GM21825 (cell line): Measurements from ENCODE around the gene PITPNM1.
"Not testable (repeated sequence)": the region's sequence is repeated elsewhere in the genome, so short reads cannot be mapped to it uniquely, and the experiment has no call there.

Source experiments
- ATAC-seq: cut with Tn5 transposase; IDR thresholded peaks from one replicate; pipeline ENCODE4 v1.9.1; 2021; ENCODE audit warnings: mild to moderate bottlenecking, moderate library complexity; ENCODE audit not compliant: unreplicated experiment

Gene PITPNM1

GRCh38 chr11:67523556-67524479 lies 18.7 kb upstream of the PITPNM1 start:
- ATAC-seq: no peak

- no peak for ATAC-seq
Measured at GRCh38 chr11:67522844-67523555, 17.8 kb upstream of the PITPNM1 start, which contains the start of gene CABP2. TSS of gene CABP2 (minus strand) at chr11:67523446. CDS start at chr11:67523326, 120 bp downstream.

GRCh38 chr11:67522338-67522737 lies 17.2 kb upstream of the PITPNM1 start:
- ATAC-seq: no peak

DNA sequence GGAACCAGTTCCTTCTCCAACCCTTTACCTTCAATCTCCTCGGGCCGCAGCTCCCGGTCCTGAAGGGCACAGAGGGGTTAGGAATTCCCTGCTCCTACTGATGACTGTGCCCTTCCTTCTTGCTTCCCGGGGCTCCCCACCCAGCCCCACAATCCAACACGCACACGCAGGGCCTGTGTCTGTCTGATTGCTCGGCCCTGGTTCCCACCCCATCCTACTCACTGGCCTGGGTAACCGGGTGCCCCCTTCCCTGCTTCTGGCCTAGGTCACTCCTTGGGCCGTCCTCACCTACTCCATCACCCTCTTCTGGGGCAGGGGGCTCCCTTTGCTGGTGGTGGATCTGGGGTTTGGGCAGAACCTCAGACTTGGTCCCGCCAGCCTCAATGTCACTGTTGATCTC lies 16.8 kb upstream of the PITPNM1 start:
- no peak for ATAC-seq

DNA sequence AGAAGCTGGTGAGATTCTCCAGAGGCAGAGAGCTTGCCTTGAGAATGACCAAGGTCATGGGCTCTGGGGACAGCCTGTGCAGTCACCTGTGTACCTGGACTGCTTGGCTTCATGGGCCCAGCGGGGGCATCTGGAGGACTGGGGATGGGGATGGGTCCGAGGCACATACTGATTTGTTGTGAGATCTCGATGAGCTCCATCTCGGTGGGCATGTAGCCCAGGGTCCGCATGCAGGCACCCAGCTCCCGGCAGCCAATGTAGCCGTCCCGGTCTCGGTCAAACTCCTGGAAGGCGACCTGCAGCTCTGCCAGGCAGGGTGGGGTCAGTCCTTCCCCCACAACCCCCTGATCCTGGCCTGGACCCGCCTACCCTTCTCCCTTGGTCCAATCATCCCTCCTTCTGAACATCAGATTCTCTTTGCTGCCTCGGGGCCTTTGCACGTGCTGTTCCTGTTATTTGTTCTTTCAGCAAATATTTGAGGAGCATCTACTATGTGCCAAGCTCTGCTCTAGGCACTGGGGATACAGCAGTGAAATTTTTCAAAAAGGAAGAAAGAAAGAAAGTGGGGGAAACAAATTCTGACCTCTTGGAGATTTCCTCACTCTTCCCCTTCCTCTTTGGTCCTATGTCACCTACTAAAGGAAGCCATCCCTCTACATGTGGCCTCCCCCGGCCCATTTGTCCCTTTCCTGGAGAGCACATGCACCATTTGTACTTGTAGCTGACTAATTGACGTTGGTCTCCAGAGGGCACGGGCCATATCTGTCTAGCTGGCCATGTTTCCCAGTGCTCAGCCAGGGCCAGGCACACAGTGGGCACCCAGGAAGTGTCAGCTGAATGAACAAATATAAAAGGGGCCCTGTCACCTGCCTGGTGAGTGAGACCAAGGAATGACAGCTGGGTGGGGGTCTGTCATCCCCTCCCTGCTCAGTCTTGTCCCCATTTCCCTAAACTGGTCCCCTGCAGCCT lies 16.0 kb upstream of the PITPNM1 start:
- no peak for ATAC-seq

GRCh38 chr11:67519726-67520125 lies 14.6 kb upstream of the PITPNM1 start:
- ATAC-seq: no peak

DNA sequence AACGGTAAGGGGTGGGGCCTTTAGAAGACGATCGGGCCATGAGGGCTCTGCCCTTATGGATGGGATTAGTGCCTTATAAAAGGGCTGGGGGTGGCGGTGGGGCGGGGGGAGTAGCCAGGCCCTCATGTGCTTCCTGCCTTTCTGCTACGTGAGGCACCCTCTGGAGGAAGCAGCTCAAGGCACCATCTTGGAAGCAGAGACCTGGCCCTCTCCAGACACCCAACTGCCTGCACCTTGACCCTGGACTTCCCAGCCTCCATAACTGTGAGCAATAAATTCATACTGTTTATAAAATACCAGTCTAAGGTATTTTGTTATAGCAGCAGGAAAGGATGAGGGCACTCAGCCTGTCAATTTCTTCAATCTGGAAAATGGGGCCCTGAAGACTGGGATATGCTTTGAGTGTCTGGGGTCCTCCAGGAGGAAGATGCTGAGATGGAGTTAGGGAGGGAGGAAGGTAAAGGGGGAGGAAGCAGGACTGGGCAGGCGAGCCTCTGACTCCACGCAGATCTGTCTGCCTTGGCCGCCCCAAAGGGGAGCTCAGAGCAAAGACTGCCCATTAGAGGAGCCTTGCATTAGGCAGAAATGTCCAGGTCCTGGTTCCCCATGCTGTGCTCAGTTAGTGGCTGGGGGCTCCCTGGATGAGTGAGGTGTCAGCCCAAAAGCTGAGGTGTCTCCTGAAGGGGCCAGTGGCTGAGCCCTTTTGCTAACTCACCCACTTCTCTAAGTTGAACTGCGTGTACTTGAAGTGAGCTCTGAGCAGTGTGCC lies 12.8 kb upstream of the PITPNM1 start:
- ATAC-seq: no peak

DNA sequence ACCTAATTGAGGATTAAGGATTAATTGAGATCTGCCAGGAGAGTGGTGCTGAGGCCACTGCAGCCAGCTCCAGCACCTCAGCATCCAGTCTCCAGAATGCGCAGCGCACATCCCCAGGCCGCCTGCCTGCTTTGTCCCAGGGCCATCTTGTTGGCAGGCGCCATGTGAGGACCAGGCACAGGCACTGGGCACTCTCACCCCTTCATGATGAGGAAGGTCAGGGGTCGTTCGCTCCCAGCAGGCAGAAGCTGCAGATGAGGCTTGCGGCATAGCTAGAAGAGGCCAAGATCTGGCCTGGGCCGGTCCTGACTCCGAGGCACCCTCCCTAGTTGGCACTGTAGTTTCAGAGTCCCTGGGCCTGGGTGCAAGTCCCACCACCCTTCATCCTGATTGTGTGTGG lies 11.6 kb upstream of the PITPNM1 start:
- ATAC-seq: no peak

DNA sequence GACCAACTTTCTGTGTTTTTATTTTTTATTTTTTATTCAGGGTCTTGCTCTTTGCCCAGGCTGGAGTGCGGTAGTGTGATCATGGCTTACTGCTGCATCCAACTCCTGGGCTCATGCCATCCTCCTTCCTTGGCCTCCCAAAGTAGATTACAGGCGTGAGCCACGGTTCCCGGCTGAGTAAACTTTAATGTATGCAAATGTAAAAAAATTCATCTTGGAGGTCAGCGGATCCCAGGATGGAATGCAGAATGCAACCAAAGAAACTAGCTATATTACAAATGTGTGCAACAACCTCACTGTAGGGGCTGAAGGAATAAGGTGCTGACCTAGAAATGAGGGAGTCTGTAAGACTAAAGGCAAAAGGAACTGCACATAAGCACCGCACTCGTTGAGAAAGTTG lies 9.0 kb upstream of the PITPNM1 start:
- no peak for ATAC-seq

- not testable (repeated sequence) for ATAC-seq
Measured at GRCh38 chr11:67511558-67511957, 6.4 kb upstream of the PITPNM1 start.

- no peak for ATAC-seq
Measured at GRCh38 chr11:67510023-67510345, 4.8 kb upstream of the PITPNM1 start.

GRCh38 chr11:67508486-67509121 lies 3.4 kb upstream of the PITPNM1 start:
- peak; percentile 37 for ATAC-seq

DNA sequence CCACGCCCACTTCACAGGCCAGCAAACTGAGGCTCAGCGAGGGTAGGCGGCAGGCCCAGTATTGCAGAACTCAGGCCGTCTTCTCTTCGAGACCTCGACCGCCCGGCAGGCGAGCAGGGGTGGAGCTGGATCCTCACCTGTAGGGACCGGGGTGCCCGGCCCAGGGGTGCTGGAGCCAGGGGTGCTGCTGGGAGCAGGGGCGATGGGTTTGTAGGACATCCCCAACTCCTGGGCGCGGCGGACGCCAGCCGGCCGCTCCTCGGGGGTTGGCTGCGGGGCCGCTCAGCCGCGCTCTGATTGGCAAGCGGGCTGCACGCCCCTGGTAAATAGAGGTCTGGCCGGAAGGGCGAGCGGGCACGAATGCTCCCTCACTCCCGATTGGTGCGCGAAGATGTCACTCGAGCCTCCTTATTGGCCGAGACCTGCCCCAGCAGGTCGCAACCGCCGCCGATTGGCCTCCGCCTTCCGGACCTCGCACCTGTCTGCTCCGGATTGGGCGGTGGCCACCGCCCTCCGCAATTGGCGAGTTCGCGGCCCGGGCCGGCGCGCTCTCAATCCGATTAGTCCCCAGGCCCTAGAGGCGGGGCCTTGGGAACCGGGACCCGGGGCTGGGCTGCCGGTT lies 2.8 kb upstream of the PITPNM1 start, which contains the start of gene CDK2AP2:
CDK2AP2 (minus strand) TSS at position 299 of the 622 bp plus-strand sequence; CDS start at position 219, 80 bp downstream.
- peak; percentile 66 for ATAC-seq

GRCh38 chr11:67507242-67507863 lies 2.2 kb upstream of the PITPNM1 start:
- no peak for ATAC-seq

- no peak for ATAC-seq
Measured at GRCh38 chr11:67506426-67507051, 1.4 kb upstream of the PITPNM1 start.

GRCh38 chr11:67505605-67506396 lies 638 bp upstream of the PITPNM1 start:
- ATAC-seq: no peak
